NT2/D1 (cell line): ENCODE measurements around the gene BICDL2.

Source experiments
- YY1 ChIP-seq: IDR thresholded peaks from 2 replicates; pipeline ENCODE4 v1.6.1; 2011; ENCODE audit not compliant: insufficient read length, insufficient read depth
- ZNF274 ChIP-seq: IDR thresholded peaks from 2 replicates; pipeline ENCODE4 v1.6.1; 2011; ENCODE audit warnings: mild to moderate bottlenecking, low read depth, low read length

- no peak for TF ChIP-seq ZNF274
- TF ChIP-seq YY1: no peak
Observed at GRCh38 chr16:3001316-3001715, 35.4 kb downstream of the BICDL2 start.
